Spleen (tissue), 7 donors: ENCODE results near the gene LDLRAD4.

Experiments used
- CTCF ChIP-seq, 11 experiments: fragments of 200-600 bp in 7 of 11; fragments of 450-650 bp in 4 of 11; sonication (generic) in 4 of 11; IDR thresholded peaks in 8 of 11; conservative IDR thresholded peaks in 3 of 11; 1 replicate in 7 of 11; 2 replicates in 4 of 11; pipeline versions ENCODE4 v1.4.0 to v1.8.0; 2016 to 2021; ENCODE audit warnings: antibody characterized with exemption in 11 of 11, inconsistent platforms in 4 of 11, mild to moderate bottlenecking in 1 of 11
- POLR2A ChIP-seq, 3 donors: fragments of 450-650 bp; IDR thresholded peaks; one replicate each; pipeline ENCODE4 v1.5.1; 2017; ENCODE audit warnings: antibody characterized with exemption in 3 of 3, mild to moderate bottlenecking in 1 of 3
- POLR2AphosphoS5 ChIP-seq, 3 donors: sonication (generic); formaldehyde crosslinking; IDR thresholded peaks; one replicate each; pipeline ENCODE4 v1.5.1; 2017; ENCODE audit warnings: antibody characterized with exemption in 3 of 3
- donor health status: DM: no; HTN: no; CAD: no; lungs with moderate emphysema.
- donor health status: DM: no; HTN: no; CAD: no.
- donor health status: DM: no; HTN: no; CAD: no.

DNA sequence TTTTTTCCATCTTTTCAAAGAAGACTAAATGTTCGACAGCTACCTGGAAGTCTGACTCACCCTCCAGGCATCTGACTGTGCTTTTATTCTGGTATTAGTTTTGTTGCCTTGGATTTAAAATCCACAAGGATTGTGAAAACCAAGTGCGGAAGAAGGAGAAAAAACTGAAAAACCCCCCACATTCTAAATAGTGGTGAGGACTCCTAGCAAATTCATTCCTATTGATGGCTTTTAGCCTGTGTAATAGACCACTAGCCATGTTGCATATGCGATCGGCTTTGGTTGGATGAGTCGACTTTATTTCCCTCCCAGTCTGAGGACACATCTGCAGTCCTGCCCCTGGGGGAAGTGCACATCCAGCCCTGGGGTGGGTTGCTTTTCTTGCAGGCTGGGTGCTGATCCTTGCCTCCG, 16.9 kb downstream of the LDLRAD4 start:
- TF ChIP-seq CTCF (IDR thresholded peaks at IDR 0.05 in 8 of 11, conservative IDR thresholded peaks at IDR 0.05 in 3 of 11) = no peak
- TF ChIP-seq POLR2AphosphoS5 (IDR thresholded peaks at IDR 0.05) = no peak
- TF ChIP-seq POLR2A (IDR thresholded peaks at IDR 0.05) = no peak
